Measurements from ENCODE around the gene LETMD1.

- no peak for TF ChIP-seq CTCF (conservative IDR thresholded peaks at IDR 0.05; ENCODE audit: low read length)
- TF ChIP-seq EZH2phosphoT487 (IDR thresholded peaks at IDR 0.05; ENCODE audit: borderline replicate concordance), result no peak
Measured at GRCh38 chr12:51021694-51022093, 26.4 kb upstream of the LETMD1 start.
